ENCODE data around the gene WIPF3.

Gene WIPF3

DNA sequence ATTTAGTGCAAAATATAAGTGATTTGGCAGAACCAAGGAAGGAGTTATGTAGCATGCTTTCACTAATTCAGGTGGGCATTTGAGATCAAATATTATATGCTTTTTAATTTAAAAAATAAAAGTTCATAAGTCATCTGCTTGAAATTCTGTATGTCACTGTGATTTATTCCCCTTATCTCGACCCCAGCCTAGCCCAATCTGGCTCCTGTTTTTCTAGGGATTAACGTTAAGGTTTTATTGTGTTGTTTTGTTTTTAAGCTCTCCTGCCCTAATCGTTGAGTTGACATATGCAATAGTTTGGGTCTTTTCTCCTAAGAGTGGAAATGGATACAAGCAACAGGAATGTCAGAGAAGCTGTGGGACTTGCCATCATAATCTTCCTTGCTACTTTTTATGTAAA lies 42.6 kb downstream of the WIPF3 start:
- no peak for DNase-seq

DNA sequence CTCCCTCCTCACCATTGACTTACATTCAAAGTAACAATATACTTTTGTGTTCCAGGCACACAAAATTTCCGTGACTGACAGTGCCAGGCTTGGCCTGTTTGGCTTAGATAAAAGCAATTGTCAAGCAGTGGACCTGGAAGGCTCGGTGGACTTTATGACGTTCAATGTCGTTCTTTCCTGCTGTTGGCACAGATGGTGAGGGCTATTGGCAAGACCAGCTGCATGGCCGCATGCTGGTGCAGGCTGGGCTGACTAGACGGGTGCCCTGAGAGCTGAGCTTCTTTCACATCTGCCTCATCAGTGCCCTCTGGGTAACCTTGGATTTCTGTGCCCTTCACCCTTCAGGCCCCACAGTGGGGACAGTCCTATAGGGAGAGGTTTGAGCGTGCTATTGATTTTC lies 45.2 kb downstream of the WIPF3 start:
- no peak for DNase-seq

DNA sequence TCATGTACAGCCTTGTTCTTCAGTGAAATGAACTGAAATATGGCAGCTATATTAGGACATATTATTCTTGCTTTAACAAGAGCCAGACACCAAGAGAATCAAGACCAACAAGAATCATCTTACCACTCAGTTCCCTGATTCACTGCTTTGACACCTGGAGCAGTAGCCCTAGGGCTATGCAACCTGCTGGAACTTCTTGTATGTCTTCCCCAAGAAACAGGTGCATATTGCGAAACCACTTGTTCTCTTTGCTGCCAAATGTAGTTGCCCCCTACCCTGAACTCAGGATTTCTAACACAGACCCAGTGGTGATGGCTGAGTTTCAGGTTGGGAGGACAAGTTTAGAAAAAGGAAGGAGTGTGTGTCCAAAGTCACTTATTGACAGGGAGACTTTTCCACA lies 46.1 kb downstream of the WIPF3 start:
- DNase-seq = no peak

DNA sequence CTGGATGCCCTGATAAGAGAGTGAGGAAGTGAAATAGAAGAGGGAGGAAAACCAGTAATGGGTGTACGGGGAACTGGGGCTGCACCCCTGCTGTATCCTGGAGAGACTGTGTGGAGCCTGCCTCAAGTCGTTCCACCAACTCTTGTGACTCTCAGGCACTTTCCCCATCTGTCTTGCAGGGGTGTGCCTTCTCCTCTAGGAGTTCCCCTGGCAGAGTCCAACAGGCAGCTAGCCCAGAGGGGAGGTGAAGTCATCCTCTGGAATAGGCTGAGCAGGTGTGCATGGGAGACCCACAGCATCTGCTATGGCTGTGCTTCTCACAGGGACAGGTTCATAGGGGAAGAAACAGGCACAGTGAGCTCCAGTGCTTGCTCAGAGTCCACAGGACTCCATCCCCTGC lies 46.8 kb downstream of the WIPF3 start:
- no peak for DNase-seq

DNA sequence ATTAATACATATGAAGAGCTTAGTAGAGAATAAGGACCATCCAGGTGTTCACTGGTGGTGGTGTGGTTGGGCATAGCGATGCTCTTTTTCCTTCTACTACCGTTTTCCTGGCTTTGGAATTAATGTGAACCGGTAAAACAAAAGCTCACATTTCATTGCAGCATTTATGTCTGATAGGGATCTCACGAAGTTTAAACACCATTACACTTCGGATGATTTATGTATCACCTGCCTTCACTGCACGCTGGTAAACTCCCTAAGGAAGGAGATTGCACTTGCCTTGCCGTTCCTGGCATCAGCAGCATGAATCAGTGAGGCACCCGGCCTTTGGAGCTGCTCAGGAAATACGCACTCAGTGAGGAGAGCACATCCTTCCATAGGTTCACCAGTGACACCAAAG lies 47.5 kb downstream of the WIPF3 start:
- peak; percentile 52 for DNase-seq

DNA sequence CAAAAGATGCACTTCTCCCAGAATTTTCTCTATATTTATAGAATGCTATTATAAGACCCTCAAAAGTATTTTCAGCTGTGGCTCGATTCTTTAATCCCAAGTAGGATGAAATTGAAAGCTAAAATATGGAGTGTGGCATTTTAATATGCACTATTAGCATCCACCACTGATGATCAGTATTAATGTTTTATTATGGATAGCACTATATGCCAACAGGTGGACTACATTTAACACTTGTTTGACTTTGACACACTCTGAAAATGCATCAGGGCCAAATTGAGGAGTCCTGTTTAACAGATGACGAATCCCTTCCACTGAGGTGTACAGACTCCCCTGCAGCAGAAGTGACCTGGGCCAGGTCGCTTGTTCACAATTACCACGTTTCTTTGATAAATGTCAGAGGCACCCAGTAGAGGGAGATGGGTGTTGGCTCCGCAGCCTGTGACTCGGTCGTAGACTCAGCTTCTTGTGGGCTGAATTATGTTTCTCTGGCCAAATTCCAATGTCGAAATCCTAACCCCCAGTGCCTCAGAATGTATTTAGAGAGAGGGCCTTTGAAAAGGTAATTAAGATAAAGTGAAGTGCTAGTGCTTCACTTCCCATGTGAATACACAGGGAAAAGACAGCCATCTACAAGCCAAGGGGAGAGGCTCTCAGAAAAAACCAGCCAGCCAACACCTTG lies 48.1 kb downstream of the WIPF3 start:
- no peak for DNase-seq

DNA sequence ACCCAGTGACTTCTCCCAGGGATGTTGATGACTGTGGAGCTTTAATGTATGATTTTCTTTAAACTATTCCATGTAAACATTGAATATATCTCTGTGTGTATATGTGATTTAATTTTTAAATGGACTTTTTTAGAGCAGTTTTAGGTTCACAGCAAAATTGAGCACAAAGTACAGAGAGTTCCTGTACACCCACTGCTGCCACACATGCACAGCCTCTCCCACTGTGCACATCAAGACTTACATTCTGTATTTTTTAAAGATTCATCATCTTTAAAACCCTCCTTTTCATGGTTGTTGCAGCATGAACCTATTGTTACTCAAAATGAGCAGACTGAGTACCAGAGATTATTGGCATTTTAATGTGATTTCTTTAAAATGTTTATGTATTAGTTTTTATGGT lies 51.3 kb downstream of the WIPF3 start:
- no peak for DNase-seq

DNA sequence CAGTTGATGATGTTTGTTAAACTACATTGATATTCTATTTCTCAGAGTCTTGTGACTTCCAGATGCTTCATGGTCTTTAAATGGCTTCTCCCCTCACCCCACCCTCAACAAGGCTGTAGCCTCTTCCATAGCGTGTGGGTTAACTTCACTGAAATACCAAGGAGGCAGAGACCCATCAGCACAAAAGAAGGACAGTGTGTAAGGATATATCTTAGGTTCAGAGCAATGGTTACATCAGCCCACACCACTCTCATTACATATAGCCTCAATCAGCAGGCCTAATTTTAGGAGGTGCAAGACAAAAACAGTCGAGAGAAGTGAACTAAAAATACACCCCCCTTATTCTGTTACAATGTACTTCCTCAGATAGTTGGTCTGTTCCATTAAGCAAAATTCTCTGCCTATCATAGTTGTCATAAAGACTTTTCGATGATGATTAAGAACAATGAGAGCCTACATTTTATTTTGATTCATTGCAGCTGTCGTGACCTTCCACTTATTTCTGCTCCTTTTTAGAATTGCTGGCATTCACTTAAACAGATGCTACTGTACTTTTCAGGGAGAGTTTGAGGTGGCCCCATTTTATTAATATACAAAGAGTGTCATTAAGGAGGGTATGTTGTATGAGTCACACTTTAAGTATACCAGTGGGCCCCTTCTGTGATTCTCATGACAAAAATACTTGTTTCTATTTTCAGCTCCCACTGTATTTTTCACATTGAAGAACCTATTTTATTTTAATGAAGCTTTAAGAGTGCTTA lies 52.1 kb downstream of the WIPF3 start:
- DNase-seq = no peak

DNA sequence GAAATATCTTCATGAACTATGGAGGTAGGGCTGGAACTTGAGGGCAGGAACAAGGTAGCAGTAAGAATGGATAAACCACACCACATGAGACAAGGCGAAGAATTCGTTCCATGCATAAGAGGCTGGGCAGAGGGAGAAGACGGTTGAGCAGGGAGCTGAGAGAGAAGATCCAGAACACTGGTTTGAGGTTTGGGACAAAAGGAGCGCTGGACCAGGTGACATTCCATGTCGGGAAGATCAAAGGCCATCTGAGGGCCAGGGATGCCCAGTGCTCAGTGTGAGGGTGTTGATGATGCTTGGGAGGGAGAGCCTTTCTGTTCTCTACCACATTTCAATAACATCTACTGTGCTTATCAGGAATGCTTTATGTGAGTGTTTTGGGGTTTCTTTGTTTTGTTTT lies 52.8 kb downstream of the WIPF3 start:
- no peak for DNase-seq

DNA sequence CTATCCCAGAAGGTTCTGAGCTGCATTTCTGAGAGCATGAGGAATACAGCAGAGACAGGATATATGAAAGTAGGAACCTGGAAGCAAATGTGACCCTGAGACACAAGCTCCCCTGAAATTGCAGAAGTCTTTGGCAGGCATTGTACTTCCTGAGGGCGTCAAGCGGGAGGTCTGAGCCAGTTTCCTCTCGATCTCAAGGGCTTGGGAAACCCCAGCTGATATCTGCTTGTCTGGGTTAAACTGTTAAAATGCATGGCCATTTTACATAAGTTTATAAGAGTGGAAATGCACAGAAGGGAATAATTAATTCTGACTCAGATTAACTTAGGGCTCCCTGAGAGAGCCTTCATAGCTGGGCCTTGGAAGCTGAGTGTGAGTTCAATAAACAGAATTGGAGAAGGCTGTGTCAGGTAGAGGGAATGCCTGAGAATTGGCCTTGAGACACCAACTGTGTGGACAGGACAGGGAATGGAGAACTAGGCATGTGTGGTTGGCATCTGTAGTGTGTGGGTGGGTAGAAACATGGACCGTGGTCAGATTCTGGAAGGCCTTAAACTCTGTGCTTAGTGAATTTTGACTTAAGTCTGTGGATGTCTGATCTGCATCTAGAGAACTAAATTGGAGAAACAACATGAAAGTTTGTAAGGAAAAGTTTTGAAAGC lies 53.3 kb downstream of the WIPF3 start:
- no peak for DNase-seq

DNA sequence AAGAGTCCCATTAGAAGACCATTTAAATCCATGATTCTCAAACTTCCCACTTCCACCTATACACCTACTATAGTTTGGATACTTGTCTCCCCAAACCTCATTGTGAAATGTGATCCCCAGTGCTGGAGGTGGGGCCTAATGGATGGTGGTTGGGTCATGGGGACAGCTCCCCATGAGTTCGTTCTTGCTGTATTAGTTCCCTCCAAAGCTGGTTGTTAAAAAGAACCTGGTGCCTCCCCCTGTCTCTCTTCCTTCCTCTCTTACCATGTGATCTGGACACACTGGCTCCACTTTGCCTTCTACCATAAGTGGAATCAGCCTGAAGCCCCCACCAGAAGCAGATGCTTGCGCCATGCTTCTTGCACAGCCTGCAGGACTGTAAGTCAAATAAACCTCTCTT lies 53.9 kb downstream of the WIPF3 start:
- no peak for DNase-seq

DNA sequence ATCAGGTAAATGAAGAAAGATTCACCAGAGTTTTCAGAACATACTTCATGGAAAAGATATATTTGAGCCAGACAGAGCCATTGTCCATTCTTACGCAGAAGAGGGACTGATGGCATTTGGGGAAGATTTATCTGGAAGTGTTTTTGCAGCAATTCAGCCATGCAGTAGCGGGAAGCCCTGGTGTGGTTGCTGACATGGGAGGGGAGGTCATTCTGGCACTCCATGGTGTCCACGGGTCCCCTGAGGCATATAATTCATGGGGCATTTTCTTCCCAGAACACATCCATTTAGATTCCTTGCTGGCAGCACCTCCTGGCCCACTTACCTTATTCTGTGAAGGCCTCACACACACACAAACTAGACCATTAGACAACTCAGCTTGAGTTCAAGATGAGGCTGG lies 55.6 kb downstream of the WIPF3 start:
- DNase-seq = no peak

DNA sequence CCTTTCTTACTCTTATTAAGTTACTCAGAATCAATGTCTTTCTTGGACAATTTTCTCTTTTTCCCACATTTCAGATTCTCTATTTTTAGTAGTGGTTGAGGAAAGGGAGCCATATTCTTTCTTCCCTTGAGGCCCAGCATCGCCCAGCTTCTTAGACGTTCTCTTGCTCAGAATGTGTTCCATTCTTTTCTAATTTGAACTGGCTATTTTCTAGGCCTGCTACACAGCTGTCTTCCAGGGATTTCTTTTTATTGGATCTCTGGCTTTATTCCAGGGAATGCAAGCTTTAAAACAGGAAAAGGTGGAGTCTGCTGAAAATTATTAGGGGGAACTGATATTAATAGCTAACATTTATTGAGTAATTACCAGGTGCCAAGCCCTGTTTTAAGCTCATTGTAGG lies 58.3 kb downstream of the WIPF3 start:
- DNase-seq = no peak

DNA sequence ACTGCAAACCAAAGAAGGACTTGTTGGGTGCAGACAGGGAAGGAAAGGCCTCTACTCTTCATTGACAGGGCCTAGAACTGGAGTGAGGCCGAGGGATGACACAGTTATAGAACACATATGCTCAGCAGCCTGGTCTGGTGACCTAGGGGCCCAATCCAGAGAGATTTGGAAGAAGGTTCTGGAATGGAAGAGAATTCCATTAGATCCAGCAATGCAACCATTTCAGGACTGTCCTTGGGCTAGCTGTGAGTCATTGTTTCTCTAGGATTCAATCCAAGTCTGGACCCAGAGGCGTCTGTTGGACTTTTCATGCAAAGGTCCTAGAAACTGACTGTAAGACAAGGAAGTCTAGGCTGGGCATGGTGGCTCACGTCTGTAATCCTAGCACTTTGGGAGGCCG lies 59.2 kb downstream of the WIPF3 start:
- no peak for DNase-seq

DNA sequence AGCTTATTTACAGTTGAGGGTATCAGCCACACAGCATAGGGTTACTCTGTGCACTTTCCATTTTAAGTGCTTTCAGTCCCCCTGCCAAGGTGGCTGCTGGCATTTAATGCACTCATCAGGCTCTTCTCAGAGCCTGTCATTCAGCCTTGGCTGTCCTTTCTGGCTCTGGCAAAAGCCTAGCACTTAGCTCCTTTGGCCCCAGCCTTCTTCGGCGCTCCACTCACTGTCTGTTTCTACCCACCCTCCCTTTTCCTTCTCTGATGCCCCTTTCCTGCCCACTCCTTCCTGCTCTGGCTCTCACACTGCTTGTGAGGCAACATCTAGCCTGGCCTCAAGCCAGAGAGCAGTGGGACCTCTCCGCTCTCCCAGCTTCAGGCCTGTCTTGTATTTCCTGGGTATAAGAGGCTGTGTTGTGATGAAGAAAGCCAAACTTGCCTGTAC lies 60.2 kb downstream of the WIPF3 start:
- no peak for DNase-seq

DNA sequence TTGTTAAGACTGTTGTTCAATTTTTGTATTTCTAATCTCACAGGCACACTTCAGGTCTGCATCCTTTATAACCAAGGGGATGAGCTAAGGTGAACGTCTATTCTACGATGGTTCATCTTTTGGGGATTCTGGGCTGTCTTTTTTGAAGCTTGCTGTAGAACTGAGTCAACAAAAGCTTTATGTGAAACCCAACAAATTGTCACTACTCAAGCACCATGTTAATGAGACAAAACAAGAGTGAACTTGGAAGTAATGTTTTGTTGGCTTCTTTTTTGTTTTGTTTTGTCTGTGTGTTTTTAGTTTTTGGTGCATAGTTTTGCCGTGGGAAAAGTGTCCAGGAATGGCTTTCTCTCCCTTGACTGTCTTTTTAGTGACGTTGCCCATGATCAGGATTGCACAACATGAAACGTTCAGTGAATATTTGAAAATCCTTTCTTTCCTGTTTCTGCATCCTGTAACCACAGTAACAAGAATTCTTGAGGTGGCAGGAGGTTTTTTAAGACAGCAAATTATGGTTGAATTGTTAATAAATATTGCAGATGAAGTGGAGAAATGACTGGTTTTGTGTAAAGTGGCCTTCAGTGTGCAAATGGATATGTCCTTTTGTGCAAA lies 65.6 kb downstream of the WIPF3 start:
- no peak for DNase-seq

DNA sequence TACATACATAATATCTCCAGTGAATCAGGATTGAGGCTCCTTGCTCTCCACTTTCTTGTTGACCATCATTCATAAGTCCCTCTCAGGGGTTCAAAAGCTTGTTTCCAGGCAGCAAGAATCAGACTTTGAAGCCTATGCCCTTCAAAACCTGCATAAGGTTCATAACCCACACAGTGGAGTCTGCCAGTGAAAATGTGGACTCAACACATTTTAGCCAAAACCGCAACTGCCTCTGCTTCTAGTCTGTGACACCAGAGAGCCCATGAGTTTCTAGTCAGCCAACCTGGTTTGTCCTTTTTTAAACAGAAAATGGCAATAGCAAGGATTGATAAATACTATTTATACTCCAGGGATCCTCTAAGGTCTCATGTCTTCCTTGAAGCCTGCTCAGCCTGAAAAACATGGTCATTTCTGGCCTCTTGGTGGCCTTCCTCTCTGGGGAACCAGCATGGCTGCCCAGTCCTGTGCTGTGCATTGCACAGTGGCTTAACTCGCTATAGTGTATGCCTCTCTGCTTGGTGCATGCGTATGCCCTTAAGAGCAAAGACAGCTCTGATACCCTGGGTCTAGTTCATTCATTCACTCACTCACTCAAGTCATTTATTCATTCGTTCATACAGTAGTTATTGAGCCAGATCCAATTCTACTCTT lies 67.5 kb downstream of the WIPF3 start:
- DNase-seq = no peak

DNA sequence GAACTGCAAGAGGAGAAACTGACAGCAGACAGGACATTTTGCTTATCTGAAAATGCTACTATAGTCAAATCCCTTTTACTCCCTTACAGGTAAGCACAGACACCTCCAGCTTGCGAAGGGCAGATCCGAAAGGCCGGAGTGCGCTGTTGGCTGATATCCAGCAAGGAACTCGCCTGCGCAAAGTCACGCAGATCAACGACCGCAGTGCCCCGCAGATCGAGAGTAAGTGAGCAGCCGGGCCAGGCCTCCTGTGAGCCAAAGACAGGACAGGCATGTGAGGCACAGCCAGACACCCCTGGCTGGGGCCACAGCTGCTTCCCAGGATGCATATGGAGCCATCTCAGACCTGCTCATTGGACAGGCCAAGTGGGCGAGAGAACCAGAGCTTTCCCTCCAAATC lies 69.4 kb downstream of the WIPF3 start:
- DNase-seq = no peak

DNA sequence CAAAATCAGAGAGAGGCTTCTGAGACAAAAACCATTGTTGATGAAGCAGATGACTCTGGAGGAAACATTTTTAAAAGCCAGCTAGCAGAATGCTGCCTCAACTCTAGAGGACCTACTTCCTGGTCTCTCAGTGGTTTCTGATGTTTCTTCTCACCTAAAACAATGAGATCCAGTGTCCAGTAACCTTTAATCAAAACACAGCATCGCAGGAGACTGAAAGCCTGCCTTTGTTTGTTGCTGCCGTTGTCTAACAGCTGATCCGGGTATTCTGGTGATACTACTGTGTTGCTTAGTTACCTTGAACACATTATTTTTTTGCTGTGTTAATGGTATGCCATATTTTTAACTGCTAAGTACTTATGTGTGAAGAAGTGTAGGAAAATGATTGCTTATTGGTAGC lies 70.9 kb downstream of the WIPF3 start:
- no peak for DNase-seq

DNA sequence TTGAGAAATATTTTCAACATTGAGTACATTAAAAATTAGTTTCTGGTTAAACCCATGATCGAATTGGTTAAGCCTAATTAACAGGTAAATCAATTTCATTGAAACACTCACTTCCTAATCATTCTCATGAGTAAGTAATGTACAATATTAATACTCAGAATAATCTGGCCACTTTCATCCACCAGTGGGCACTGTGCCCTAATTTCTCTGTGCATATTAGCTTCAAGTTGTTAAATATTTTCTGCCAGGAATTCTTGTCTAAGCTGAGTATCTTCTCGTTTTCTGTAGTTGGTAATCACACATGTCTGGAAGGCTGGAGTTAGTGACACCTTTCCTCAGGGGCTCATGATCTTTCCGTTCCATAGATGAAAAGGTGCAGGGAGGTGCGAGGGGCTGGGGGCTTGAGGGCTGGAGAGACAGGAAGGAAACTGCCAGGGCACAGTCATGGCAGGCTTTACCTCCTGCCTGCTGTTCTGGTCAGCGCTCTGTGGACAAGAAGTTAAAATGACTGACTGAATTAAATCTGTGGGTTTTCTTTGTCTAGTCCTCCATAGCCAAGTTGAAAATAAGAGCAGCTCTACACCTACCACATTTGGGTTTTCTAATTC lies 71.9 kb downstream of the WIPF3 start:
- DNase-seq = no peak

DNA sequence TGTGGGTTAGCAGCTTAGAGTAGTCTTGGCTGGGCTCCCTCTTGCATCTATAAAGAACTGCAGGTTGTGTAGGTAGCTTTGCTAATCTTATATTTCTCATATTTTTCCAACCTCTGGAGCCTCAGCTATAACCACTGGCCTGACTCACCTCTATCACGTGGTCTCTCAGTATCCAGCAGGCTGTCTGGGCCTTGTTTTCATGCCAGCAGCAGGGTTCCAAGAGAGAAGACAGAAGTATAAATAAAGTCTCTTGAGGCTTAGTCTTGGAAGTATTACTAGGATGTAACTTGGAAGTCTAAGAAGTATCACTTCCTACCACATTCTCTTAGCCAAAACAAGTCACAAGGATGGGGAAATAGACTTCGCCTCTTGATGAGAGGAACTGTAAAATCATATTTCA lies 73.3 kb downstream of the WIPF3 start:
- DNase-seq = no peak

DNA sequence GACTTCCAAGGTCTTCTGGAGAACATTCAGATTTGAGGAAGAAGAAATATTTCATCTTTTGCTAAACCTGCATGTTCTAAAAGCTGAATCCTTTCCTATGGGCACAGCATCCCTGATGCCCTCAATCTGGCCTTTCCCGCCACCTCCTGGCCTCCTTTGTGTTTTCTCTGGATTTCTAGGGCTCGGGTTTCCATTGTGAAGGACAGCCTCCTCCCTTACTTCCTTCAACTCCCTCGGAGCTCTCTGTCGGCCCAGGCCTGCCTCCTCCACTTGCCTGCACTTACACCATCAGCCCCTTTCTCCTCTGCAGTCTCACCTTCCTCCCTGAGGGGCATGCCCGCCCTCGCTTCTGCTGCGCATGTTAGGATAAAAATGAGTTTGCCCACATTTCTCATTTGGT lies 75.4 kb downstream of the WIPF3 start:
- DNase-seq = no peak

DNA sequence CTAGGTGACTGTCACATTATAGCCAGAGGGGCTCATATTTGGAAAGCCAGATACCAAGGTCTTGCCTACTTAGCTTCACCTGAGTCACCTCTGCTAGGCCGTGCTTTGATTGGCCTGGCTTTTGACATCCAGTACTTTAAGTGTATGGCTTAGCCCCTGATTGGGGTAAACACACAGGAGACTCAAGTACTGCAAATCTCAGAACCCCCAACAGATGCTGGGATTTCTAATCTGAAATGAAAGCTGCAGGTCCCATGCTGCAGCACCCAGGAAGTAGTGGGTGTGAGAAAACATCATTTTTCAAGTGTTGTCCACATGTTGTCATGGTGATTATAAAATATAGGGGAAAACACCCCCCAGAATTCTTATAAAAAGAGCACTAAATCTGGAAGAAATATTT lies 76.2 kb downstream of the WIPF3 start:
- no peak for DNase-seq
